ENCODE results near the gene MRGPRX1.

DNA sequence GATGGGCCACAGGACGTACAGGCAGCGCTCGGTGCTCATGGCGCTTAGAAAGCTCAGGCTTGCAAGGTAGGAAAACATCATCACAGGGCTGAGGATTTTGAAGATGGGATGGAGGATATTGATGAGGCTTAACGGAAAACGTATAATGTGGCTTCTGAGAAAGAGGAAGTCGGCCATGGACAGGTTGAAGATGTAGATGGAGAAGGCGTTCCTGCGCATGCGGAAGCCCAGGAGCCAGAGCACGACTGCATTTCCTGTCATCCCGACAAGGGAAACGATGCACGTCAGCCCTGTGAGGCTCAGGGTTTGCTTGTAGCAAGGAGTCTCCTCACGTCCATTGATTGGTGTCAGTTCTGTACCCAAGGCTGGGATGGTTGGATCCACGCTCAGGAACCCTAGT is 17.4 kb upstream of the MRGPRX1 start:
- TF ChIP-seq, protein P1, sequence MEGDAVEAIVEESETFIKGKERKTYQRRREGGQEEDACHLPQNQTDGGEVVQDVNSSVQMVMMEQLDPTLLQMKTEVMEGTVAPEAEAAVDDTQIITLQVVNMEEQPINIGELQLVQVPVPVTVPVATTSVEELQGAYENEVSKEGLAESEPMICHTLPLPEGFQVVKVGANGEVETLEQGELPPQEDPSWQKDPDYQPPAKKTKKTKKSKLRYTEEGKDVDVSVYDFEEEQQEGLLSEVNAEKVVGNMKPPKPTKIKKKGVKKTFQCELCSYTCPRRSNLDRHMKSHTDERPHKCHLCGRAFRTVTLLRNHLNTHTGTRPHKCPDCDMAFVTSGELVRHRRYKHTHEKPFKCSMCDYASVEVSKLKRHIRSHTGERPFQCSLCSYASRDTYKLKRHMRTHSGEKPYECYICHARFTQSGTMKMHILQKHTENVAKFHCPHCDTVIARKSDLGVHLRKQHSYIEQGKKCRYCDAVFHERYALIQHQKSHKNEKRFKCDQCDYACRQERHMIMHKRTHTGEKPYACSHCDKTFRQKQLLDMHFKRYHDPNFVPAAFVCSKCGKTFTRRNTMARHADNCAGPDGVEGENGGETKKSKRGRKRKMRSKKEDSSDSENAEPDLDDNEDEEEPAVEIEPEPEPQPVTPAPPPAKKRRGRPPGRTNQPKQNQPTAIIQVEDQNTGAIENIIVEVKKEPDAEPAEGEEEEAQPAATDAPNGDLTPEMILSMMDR (IDR thresholded peaks at IDR 0.05) = no peak
- no peak for TF ChIP-seq ZFX (IDR thresholded peaks at IDR 0.05; ENCODE audit: borderline replicate concordance)

Data from 22Rv1 (cell line).